Pancreas (tissue), 10 donors: Measurements from ENCODE around the gene CEP78. TPM values are rescaled to one million over a fixed set of nuclear protein-coding genes. Genes with fewer than 3 reads are reported as not detected.
A peak's percentile ranks its signal among the peaks of the same experiment; 100 is the strongest.

ENCODE experiments used
- ATAC-seq, 4 donors: fragments of 200-7000 bp; cut with Tn5 transposase; one replicate each; pipeline versions ENCODE4 v1.8.0 to v1.9.1; 2020; ENCODE audit warnings: mild to moderate bottlenecking in 4 of 4, moderate library complexity in 4 of 4
- DNase-seq, 6 donors: peaks; one replicate each; pipeline ENCODE4 v3.0.0-alpha.2; 2020
- FAIRE-seq: peaks from 2 replicates; lab custom pipeline; 2012; peaks lifted over from hg19 to GRCh38; lab: Jason Lieb, UNC
- H3K27ac ChIP-seq, 4 donors: fragments of 200-600 bp; sonication (generic); 1 replicate in 3 of 4; 2 replicates in 1 of 4; pipeline versions ENCODE4 v1.5.0 to v1.8.0; 2020
- H3K27me3 ChIP-seq, 4 donors: fragments of 200-600 bp; one replicate each; pipeline ENCODE4 v1.8.0; 2021
- H3K36me3 ChIP-seq, 3 donors: fragments of 200-600 bp; sonication (generic) in 1 of 3; one replicate each; pipeline versions ENCODE4 v1.5.0 to v1.8.0; 2020 to 2021
- H3K4me1 ChIP-seq, 3 donors: fragments of 200-600 bp; one replicate each; pipeline ENCODE4 v1.8.0; 2021
- H3K4me3 ChIP-seq, 4 donors: fragments of 200-600 bp; sonication (generic) in 2 of 4; one replicate each; pipeline versions ENCODE4 v1.5.0 to v1.8.0; 2020 to 2021
- H3K9me3 ChIP-seq, 4 donors: fragments of 200-600 bp; one replicate each; pipeline ENCODE4 v1.8.0; 2021
- CTCF ChIP-seq, 4 donors: fragments of 200-600 bp; sonication (generic) in 3 of 4; IDR thresholded peaks; one replicate each; pipeline versions ENCODE4 v1.5.0 to v1.8.0; 2021; ENCODE audit warnings: antibody characterized with exemption in 4 of 4
- WGBS, 2 donors: extraction: QIAGEN DNeasy Blood & Tissue Kit; methylation state at CpG; one replicate each; pipeline ENCODE4 v1.1.7; 2013; 5-methylcytosine and 5-hydroxymethylcytosine counted together
- intact Hi-C, 3 donors: fragments of 100-400 bp; cut with DNase I; formaldehyde crosslinking; loops; one replicate each; pipeline versions ENCODE4 v1.11.1 to v1.14.2; 2022
- polyA plus RNA-seq, 2 donors: library from polyadenylated mRNA; stranded (reverse); fragments of 200-250 nt; gene quantifications; one replicate each; pipeline ENCODE4 v1.2.3, GENCODE V29; 2013
- total RNA-seq, 6 donors: library from RNA; stranded (reverse); fragmentation: NEBNext Ultra II Directional in 4 of 6; extraction: Animal tissue kit (Norgen Biotek cat#: 25700) in 4 of 6; gene quantifications; one replicate each; pipeline versions ENCODE4 v1.2.1 to v1.2.4, GENCODE V29; 2021 to 2023
- donor health status: healthy with polysubstance abuse.
- donor health status: DM: no; HTN: no; CAD: no; lungs with moderate emphysema.
- donor health status: DM: no; HTN: no; CAD: no.
- donor health status: control.
- donor health status: control.
- donor health status: Bipolar disorder and iron deficiency.
- donor health status: DM: yes; HTN: yes; CAD: no.
- donor health status: DM: no; HTN: no; CAD: no.
- donor health status: DM: no; HTN: no; CAD: no.
- donor health status: DM: yes; HTN: yes; CAD: no.

Gene CEP78
- total and polyA plus RNA-seq, 8 donors = 3.3 to 6.5 (median 5.2) TPM

- no peaks in the 10 kb centered on the region for H3K27me3 ChIP-seq
- peak overlapping the region in 1 of 4 donors; percentile 18 for H3K27ac ChIP-seq
- TF ChIP-seq CTCF (IDR thresholded peaks at IDR 0.05) = no peak
- H3K4me1 ChIP-seq = peaks cover 0 to 8% (median 0%) of the 10 kb centered on the region in 3 donors
- WGBS, 2 donors = 85 to 86% methylated on average over 10 of the region's 10 CpGs
- no peak for ATAC-seq
- DNase-seq = no peak
- FAIRE-seq = no peak
- H3K36me3 ChIP-seq = no peaks in the 10 kb centered on the region
- H3K9me3 ChIP-seq = no peaks in the 10 kb centered on the region
- intact Hi-C loops = no loop called here
- no peak overlapping the region for H3K4me3 ChIP-seq
These were observed 88.3 kb downstream of the CEP78 start for GRCh38 chr9:78324068-78324650.

GRCh38 chr9:78324682-78325081, 88.8 kb downstream of the CEP78 start:
- H3K36me3 ChIP-seq = no peaks in the 10 kb centered on the region
- peak overlapping the region in 1 of 4 donors; percentile 18 for H3K27ac ChIP-seq
- peaks cover 0 to 8% (median 0%) of the 10 kb centered on the region in 3 donors for H3K4me1 ChIP-seq
- no peaks in the 10 kb centered on the region for H3K27me3 ChIP-seq
- intact Hi-C loops = no loop called here
- FAIRE-seq (no peak), ATAC-seq (peak in 1 of 4 donors; percentile 5), DNase-seq (no peak)
- TF ChIP-seq CTCF (IDR thresholded peaks at IDR 0.05) = no peak
- no peaks in the 10 kb centered on the region for H3K9me3 ChIP-seq
- no peak overlapping the region for H3K4me3 ChIP-seq
- WGBS, 2 donors = 80 to 84% methylated on average over 8 of the region's 8 CpGs

GRCh38 chr9:78325343-78325742, 89.5 kb downstream of the CEP78 start:
- intact Hi-C loops = no loop called here
- no peaks in the 10 kb centered on the region for H3K27me3 ChIP-seq
- no peaks in the 10 kb centered on the region for H3K36me3 ChIP-seq
- TF ChIP-seq CTCF (IDR thresholded peaks at IDR 0.05) = no peak
- 24 to 26% methylated on average over 6 of the region's 6 CpGs for WGBS, 2 donors
- ATAC-seq (peak; percentile 87 to 94 (median 92)), DNase-seq (peak; percentile 61 to 86 (median 73)), FAIRE-seq (no peak)
- H3K4me1 ChIP-seq = peaks cover 0 to 8% (median 0%) of the 10 kb centered on the region in 3 donors
- H3K9me3 ChIP-seq = no peaks in the 10 kb centered on the region
- no peak overlapping the region for H3K4me3 ChIP-seq
- H3K27ac ChIP-seq = peak overlapping the region in 3 of 4 donors; percentile 15 to 30 (median 18)

GRCh38 chr9:78325846-78326360, 90.0 kb downstream of the CEP78 start:
- Histone ChIP-seq H3K27me3 (no peaks in the 10 kb centered on the region), H3K9me3 (no peaks in the 10 kb centered on the region), H3K27ac (no peak overlapping the region), H3K36me3 (no peaks in the 10 kb centered on the region), H3K4me3 (no peak overlapping the region), H3K4me1 (peaks cover 0 to 8% (median 0%) of the 10 kb centered on the region in 3 donors)
- WGBS, 2 donors = 71 to 72% methylated on average over 5 of the region's 5 CpGs
- FAIRE-seq = no peak
- no peak for DNase-seq
- intact Hi-C loops = no loop called here
- no peak for ATAC-seq
- no peak for TF ChIP-seq CTCF (IDR thresholded peaks at IDR 0.05)

- ATAC-seq (no peak), FAIRE-seq (no peak), DNase-seq (no peak)
- no peaks in the 10 kb centered on the region for H3K36me3 ChIP-seq
- intact Hi-C loops = no loop called here
- 95% methylated on average over 2 of the region's 2 CpGs for WGBS, 2 donors
- H3K4me1 ChIP-seq = peaks cover 0 to 8% (median 0%) of the 10 kb centered on the region in 3 donors
- no peak overlapping the region for H3K27ac ChIP-seq
- TF ChIP-seq CTCF (IDR thresholded peaks at IDR 0.05) = no peak
- H3K4me3 ChIP-seq = no peak overlapping the region
- no peaks in the 10 kb centered on the region for H3K27me3 ChIP-seq
- no peaks in the 10 kb centered on the region for H3K9me3 ChIP-seq
These were observed 90.7 kb downstream of the CEP78 start for GRCh38 chr9:78326564-78326963.
